Measurements from ENCODE around the gene BLOC1S1.
"Not testable (repeated sequence)": the region's sequence is repeated elsewhere in the genome, so short reads cannot be mapped to it uniquely, and the experiment has no call there.

BLOC1S1 gene

DNA sequence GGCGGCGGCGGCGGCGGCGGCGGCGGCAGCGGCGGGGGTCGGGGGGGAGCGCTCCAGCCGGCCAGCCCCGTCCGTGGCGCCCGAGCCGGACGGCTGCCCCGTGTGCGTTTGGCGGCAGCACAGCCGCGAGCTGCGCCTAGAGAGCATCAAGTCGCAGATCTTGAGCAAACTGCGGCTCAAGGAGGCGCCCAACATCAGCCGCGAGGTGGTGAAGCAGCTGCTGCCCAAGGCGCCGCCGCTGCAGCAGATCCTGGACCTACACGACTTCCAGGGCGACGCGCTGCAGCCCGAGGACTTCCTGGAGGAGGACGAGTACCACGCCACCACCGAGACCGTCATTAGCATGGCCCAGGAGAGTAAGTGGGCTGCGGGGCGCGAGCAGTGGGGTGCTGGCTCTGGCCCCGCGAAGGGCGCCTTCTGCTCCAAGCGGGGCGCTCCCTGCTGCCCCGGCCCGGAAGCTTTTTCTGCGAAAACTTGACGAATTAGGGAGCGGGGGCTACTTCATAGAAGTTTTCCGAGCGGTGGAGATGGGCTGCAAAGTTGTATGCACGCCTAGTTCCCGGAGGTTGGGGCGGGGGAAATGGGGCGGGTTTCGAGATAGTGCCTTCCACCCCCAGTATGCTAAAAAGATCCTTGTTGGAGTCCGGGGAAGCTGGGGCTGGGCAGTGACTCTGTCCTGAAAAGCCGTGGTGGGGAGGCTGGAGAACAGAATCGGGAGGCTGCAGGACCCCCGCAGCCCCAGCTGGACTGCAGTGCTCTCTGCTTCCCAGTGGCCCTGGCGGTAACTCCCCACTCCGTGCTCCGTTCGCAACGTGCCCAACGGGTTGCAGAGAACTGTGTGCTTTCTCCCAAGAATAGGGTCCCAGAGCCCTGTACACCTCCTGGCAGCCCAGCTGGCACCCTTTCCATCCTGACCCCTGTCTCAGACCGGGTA is 27.8 kb downstream of the BLOC1S1 start:
- DNase-seq (ENCODE audit: low read depth in 2 of 2, low spot score in 1 of 2): no peak

DNA sequence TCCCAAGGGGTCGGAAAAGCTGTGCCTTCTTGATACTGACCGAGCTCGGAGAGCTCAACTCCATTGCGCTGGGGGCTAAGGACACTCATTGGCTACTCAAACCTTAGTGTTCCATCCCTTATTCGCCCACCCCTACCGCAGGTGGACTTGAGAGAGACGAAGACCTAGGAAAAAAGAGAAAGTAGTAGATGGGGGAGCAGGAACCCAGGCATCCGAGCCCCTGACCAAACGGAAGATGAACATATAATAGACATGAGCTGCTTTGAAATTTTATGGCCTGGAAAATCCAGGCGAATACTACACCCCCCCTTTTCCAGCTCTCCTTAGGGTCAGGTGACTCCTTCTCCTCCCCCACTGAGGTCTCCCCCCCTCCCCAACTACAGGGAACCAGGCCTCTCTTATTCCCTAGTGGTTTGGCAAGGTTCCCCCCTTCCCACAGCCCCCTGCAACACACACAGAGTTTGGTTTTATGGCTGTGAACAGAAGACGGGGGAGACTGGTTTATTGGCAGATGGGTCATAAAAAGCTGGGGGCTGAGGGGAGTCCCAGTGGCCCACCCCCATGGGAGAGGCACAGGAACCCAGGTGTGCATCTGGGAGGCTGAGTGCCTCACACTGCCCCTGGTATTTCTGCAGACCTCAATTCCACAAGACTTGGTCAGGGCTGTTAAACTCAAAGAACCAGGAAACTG is 28.6 kb downstream of the BLOC1S1 start:
- no peak for DNase-seq (ENCODE audit: low read depth in 2 of 2, low spot score in 1 of 2)

DNA sequence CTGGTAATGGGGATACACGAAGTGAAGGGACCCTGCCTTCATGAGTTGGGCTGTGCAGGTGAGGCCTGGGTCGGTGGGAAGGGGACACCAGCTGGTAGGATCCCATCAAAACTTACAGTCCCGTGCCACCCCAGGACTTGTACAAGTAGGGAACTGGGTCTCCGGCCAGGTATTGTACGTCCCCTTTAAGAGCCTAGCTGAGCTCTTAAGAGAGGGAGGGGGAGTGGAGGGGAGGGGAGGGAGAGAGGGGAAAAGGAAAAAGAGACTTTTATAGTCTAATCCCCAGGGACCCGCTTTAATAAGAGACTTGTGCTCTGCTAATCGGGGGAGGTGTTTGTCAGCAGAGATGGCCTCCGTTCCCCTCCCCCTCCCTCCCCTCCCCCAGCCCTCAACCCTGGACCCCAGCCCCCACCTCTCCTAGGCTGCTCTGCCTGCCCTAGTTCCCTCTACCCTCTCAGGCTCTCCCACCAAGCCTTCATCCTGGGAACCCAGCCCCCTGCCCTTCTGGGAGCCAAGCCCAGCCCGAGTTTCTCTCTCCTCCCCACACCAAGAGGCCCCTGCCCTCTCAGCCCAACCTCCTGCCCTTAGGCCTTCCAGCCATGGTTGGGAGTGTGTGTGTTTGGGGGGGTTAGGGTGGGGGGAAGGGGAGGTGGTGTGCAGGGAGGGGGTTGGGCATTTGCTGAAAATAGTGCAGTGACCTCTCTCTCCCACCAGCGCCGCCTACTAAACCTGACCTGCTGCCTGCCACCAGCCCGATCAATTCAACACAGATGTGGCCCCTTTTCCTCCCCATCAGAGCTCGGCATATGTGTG is 29.7 kb downstream of the BLOC1S1 start:
- DNase-seq (ENCODE audit: low read depth in 2 of 2, low spot score in 1 of 2): no peak

DNA sequence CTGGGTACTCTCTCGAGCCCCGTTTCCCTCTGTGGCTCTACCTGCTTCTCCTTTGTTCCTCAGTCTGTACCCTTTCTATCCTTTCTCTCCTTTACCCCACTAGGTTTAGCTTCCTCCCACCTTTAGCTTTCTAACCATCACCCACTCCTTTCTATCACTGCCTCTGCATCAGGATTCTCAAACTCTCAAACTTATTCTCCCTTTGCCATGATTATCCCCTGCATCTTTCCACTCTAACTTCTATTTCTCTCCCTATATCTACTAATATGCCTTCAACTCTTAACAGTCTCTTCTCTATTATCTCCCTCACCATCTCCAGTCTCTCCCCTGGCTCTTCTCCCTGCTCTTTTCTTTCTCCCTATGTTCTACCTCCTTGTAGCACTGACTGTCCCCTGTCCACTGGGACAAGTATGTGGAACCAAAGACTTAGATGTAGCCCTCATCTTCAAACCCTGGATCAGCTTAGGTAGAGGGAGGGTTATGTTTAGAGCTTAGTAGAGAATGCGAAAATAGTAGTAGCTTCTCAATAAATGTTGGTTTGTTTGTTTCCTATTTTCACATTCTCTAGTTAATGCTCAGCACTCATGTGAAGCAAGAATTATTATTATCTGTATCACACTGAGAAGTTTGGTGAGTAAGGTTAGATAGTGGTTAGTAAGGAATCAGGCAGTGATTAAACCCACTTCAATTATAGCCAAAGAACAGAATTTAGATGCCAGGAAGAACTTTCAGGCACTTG is 30.5 kb downstream of the BLOC1S1 start:
- DNase-seq (ENCODE audit: low read depth in 2 of 2, low spot score in 1 of 2): no peak

DNA sequence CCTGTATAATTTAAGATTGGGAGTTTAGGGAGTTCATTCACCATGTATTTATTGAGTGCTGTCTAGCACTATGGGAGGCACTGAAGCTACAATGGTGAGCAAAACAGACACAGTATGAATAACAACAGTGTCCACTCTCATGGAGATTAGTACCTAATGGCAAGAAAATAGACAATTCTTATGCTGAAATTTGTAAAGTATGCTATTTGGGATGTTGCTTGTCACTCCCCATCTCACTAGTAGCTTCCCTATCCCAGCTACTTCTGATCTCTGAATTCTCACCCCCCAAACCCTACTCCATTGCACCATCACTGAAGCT is 31.0 kb downstream of the BLOC1S1 start:
- no peak for DNase-seq (ENCODE audit: low read depth in 2 of 2, low spot score in 1 of 2)

DNA sequence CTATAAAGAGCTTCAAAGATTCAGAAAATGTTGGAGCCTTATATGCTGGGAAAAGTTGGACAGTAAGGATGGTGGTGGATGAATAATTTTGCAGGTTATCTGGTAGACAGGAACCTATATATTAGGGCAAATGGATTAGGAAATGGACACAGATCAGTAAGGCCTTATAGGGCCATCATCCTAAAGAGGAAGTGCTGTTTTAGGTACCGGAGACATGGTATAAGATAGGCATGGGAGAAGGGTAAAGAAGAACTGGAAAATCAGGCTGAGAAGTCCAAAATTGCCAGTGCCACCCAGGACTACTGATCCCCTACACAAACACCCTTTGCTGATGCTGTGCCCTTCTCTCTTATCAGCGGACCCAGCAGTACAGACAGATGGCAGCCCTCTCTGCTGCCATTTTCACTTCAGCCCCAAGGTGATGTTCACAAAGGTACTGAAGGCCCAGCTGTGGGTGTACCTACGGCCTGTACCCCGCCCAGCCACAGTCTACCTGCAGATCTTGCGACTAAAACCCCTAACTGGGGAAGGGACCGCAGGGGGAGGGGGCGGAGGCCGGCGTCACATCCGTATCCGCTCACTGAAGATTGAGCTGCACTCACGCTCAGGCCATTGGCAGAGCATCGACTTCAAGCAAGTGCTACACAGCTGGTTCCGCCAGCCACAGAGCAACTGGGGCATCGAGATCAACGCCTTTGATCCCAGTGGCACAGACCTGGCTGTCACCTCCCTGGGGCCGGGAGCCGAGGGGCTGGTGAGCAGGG is 32.6 kb downstream of the BLOC1S1 start:
- DNase-seq (ENCODE audit: low read depth in 2 of 2, low spot score in 1 of 2): no peak

DNA sequence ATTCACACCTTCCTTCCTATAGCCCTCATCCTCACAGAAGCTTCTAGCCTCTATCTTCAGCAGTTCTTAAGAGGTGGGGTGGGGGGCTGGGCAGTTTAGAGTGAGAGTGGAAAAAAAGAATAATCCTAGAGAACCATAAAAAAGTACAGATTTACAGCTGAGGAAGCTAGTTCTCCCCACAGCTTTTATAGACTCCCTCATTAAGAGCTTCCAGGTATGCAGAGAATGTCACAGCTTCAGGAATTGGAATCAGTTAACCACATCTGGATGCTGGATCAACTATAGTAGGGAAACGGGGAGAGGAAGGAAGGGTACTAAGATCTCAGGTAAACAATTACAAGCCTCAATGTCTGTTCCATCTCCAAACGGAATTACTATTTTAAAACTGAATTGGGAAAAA is 39.4 kb downstream of the BLOC1S1 start:
- no peak for DNase-seq (ENCODE audit: low read depth in 2 of 2, low spot score in 1 of 2)

DNA sequence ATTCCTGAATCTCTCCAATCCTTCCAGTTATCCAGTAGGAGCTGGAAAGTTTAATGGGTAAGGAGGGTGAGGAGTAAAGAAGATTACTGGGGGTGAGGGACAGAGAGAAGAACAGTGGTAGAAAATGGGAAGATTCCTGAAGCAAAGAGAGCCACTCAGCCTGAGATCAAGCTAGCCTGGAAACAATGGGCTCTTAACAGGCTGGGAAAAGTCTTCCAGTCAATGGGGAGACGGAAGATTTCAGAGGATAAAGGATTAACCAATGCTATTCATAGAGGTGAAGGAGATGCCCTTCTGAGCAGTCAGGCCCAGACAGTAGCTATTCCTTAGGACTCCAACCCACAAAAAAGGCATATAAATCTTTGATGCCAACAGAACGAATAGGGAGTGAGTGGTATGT is 41.9 kb downstream of the BLOC1S1 start:
- no peak for DNase-seq (ENCODE audit: low read depth in 2 of 2, low spot score in 1 of 2)

DNA sequence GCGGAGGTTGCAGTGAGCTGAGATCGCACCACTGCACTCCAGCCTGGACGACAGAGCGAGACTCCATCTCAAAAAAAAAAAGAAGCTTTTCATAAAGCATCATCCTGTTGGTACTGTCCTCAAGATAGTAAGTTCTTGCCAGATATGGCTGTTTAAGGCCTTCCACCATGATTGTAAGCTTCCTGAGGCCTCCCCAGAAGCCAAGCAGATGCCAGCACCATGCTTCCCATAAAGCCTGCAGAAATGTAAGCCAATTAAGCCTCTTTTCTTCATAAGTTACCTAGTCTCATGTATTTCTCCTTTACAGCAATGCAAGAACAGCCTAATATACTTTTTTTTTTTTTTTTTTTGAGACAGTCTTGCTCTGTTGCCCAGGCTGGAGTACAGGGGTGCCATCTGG is 42.7 kb downstream of the BLOC1S1 start:
- not testable (repeated sequence) for DNase-seq (ENCODE audit: low read depth in 2 of 2, low spot score in 1 of 2)

DNA sequence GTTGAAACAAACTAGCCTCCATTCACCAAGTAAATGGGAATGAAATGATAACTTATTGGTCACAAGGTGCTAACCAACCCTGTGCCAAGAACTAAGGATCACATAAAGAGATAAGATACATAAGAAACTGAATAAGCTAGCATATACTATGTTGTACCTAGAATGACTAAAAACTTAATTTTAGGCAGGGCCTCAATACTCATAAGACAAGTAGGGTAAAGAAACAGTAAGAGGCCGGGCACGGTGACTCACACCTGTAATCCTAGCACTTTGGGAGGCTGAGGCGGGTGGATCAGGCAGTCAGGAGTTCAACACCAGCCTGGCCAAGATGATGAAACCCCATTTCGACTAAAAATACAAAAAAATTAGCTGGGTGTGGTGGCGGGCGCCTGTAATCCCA is 44.8 kb downstream of the BLOC1S1 start:
- no peak for DNase-seq (ENCODE audit: low read depth in 2 of 2, low spot score in 1 of 2)

DNA sequence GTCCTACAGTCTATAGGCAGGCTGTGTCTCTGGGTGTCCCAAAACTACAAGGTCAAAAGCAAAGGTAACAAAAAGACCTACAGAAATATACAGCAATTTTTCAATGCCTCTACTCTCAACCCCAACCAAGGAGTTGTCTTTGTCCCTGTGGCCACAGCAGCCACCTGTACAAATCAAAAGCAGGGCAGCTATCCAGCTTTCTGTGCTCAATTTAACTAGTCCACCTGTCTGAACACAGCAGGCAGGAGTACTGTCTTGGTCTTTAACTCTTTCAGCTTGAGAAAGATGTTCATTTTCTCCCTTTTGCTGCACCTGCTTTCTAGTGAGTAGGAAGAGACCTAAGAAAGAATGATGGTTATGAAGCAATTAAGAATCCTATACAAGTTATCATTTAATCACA is 46.8 kb downstream of the BLOC1S1 start:
- no peak for DNase-seq (ENCODE audit: low read depth in 2 of 2, low spot score in 1 of 2)

DNA sequence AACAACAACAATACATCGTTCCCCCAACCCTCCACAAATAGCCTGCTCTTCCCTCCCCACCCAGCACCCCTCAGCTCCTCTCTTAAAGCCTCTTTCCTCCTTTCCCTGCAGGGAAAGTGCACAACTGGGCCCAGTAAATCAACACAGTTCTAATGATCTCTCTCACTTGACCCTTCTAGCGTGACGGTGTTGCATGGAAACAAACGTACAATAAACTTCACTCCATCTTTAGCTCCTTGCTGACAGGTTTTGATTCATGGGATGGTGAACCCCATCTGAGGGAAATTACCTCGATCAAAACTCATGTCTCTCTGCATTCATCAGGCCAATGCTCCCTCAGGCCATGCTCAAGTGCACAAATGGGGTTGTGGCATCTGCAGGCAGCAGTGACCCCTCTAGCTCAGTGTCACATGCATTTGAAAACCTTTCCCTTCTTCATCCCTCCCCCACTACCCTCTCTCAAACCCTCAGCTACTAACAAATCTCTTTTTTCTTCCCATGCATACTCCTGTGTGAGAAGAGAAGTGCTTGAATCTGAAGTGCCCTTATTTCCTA is 50.0 kb downstream of the BLOC1S1 start:
- no peak for DNase-seq (ENCODE audit: low read depth in 2 of 2, low spot score in 1 of 2)

DNA sequence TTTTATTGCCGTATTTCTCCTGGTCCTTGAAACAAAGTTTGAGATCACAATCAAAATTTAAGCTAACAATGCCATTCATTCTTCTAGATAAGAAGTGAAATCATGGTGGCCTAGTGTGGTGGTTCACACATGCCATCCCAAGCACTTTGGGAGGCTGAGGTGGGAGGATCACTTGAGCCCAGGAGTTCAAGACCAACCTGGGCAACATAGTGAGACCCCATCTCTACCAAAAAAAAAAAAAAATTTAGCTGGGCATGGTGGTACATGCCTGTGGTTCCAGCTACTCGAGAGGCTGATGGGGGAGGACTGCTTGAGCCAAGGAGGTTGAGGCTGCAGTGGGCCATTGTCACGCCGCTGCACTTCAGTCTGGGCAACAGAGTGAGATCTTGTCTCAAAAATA is 51.3 kb downstream of the BLOC1S1 start:
- DNase-seq (ENCODE audit: low read depth in 2 of 2, low spot score in 1 of 2): no peak

All from stimulated activated CD8-positive, alpha-beta memory T cell treated with anti-CD3 and anti-CD28 coated beads, Interleukin-4, amount 100 ng/mL, for 1 hour (primary cell).